SKM-1 treated with dmso at 0.1 percent for 144 hours (cell line): ENCODE measurements around the gene DRC7.

ENCODE experiments used
- DNase-seq: peaks from one replicate; lab custom pipeline; 2025; ENCODE audit not compliant: unreplicated experiment; lab: John Stamatoyannopoulos, UW

DRC7 gene

DNA sequence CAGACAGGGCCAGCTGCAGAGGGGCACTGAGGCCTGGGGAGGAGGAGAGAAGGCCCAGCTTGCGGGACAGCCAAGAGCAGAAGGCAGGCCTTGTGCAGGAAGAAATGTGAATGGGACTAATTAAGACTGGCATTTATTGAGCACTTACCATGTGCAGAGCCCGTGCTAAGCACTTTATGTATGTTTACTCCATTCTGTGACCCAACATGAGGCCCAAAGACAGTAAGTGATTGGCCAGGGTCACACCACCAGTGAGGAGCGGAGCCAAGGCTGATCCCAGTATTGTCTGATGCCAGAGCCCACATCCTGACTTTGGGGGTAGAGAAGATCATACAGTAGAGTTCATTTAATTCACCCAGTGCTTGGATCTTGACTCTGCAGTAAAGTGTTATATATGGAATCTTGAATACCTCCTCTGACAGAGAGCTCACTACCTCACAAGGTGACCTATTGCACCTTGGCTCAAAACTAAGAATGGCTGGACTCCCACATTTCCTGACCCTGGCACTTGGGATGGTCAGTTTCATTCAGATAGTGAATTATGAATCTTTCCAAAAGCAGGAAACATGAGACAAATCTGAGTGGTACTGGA lies 54.6 kb downstream of the DRC7 start:
- DNase-seq, result no peak

DNA sequence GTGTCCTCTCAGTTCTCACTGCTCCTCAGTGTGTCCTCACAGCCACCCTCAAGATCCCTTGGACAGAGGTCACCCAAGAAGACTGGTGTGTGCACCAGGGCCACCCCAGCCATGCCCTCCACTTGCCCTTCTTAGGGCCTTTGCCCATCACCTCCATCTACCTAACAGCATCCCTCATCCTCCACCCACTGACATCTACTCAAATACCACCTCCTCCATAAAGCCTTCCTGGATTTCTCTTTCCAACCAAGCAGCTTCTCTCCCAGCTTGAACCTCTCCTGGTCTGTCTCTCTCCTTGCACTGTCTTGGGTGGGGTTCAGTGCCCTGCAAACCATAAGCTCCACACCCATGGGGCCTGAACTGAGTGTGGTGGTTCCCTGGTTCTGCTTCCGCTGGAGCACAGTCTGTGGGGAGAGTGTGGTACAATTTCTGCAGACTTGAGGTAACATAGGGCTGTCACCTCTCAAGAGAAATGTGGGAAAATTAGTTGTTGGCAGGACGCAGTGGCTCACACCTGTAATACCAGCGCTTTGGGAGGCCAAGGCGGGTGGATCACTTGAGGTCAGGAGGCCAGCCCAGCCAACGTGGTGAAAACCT lies 55.3 kb downstream of the DRC7 start:
- no peak for DNase-seq

DNA sequence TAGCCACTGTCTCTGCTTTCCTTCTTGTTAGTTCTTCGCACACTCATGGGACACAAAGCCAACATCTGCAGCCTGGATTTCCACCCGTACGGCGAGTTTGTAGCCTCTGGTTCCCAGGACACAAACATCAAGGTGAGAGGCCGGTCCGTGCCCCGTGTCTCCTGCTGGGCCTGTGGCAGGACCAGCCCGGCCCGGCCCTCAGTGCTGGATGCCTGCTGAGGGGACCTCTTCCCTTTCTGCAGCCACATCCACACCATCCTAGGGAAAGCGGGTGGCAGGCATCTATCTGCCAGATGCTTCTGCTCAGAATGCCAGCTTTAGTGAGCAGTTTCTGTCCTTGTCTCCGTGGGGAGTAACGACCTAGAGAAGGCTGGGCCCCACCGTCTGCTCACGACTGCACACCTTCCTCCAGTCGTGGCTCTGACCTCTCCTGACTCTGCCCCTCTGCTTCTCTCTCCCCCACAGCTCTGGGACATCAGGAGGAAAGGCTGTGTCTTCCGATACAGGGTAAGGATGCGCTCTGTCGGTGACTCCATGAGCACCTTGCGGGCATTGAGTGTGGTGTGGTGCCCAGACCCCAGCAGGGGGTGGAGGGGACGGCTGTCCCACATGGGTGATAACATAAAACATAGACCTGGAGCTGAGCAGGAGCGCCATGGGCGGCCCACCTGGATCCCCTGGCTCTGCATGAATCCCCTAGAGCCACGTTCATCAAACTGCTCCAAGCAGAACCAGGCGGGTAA lies 56.4 kb downstream of the DRC7 start:
- DNase-seq, result no peak

DNA sequence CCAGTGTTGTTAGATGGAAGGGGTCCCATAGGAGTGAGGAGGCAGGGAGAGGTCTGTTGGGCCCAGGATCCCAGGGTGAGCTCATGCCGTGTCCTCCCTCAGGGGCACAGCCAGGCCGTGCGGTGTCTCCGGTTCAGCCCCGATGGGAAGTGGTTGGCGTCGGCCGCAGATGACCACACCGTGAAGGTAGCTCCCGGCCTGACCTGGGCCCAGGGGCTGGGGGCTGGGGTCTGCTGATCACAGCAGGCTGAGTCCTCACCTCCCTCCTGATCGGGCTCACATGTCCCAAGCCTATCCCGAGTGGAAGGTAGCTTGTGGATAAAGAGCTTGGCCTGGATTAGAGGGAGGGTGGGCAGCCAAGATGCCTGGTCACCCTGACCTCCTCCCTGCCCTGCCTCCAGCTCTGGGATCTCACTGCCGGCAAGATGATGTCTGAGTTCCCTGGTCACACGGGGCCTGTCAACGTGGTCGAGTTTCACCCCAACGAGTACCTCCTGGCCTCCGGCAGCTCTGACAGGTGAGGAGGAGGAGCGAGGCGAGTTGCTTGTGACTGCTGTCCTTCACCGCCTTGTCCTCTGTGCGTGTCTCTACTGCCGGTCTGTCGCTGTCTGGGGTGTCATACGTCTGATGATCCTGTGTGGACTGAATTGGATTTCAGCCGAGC lies 57.1 kb downstream of the DRC7 start:
- no peak for DNase-seq

DNA sequence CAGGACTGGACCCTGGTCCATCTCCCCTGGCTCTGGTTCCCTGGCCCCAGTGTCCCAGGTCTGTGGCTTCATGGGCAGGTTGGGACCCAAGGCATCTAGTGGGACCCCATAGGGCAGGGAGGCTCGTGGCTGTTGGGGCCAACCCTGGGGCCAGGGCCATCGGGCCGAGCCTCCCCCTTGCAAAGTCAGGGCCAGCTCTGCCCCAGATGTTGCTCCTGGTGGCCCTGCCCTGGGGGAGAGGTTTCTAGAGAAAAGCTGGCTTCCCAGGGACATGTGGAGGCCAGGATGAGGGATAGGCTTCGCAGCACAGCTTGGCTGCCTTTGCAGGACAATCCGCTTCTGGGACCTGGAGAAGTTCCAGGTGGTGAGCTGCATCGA lies 57.6 kb downstream of the DRC7 start:
- DNase-seq, result no peak

DNA sequence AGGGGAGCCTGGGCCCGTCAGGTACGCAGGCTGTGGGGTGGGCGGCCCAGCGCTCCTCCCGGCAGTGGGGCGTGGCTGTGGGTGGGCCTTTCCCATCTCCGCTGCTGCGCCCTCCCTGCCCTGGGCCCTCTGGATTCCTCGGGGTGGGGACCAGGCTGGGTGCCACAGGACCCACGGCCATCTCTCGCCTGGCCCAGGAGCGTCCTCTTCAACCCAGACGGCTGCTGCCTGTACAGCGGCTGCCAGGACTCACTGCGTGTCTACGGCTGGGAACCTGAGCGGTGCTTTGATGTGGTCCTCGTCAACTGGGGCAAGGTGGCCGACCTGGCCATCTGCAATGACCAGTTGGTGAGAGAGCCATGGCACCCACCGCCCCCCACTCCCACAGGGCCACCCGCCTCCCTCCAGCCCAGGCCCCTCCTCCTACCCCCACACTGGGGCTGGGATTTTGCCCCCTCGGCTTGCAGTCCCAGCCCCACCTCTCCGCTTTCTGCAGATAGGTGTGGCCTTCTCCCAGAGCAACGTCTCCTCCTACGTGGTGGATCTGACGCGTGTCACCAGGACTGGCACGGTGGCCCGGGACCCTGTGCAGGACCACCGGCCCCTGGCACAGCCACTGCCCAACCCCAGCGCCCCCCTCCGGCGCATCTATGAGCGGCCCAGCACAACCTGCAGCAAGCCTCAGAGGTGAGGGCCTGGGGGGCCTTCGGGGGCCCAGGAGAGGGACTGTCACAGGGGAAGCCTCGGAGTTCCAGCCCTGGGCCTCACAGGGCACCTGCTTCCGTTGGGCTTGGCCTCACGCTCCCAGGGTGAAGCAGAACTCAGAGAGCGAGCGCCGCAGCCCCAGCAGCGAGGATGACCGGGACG lies 58.2 kb downstream of the DRC7 start:
- DNase-seq, result no peak

DNA sequence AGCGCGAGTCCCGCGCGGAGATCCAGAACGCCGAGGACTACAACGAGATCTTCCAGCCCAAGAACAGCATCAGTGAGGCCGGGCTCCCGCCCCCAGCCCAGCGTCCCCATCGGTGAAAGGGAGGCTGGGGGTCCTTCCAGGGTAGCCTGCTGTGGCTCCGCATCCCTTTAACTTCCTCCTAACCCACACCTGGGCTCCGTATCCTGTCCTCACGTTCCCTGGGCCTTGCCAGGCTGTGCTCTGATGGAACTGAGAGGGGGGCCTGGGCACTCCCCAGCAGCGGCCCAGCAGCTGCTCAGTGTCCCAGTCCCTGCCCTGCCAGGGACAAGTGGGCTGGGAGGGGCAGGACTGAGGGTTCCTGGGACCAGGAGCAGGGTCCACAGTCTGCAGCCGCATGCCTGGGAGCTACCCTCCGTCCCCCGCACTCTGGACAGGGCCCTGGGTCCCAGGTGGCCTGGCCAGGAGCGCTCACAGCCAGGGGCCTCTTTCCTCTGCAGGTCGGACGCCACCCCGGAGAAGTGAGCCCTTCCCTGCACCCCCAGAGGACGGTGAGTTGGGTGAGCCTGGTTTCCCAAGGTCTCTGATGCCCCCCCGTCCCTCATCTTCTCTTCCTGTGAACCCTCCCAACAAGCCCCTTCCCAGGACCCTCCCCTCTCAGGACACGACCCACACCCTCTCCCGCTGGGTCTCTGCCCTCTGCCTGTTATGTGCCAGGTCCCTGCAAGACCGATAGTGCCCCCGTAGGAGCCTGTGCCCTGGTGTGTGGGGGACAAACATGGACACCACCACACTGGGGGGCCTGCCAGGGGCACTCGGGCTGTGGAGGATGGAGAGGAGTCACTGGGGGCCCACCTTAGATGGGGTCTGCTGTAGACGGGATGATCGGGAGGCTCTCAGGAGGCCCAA lies 59.1 kb downstream of the DRC7 start:
- DNase-seq, result no peak

DNA sequence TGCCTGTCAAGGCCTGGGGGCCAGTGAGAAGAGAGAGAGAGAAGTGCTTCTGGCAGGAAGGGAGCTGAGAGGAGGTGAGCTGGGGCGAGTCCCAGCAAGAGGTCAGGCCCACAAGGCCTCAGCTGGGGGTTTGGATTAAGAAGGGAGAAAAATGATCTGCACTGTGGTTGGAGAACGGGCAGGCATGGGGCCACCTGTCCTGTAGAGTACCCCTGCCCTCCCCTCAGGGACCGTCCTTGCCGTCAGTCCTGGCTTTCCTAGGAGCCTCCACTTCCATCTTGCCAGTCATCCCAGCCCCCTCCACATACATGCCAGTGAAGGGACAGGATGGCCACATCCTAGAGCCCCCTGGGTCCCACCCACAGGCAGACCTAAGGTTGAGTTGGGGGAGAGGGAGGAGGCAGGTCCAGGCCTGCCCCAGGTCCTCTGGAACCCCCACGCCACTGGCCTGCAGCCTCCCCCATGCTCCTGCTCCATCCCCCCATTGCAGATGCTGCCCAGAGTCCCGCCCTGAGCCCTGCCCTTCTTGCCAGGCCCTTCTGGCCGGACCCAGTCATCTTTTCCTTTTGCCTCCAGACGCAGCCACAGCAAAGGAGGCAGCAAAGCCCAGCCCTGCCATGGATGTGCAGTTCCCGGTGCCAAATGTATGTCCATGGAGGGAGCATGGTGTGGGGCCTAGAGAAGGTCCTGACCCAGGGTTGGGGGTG lies 59.9 kb downstream of the DRC7 start:
- no peak for DNase-seq

DNA sequence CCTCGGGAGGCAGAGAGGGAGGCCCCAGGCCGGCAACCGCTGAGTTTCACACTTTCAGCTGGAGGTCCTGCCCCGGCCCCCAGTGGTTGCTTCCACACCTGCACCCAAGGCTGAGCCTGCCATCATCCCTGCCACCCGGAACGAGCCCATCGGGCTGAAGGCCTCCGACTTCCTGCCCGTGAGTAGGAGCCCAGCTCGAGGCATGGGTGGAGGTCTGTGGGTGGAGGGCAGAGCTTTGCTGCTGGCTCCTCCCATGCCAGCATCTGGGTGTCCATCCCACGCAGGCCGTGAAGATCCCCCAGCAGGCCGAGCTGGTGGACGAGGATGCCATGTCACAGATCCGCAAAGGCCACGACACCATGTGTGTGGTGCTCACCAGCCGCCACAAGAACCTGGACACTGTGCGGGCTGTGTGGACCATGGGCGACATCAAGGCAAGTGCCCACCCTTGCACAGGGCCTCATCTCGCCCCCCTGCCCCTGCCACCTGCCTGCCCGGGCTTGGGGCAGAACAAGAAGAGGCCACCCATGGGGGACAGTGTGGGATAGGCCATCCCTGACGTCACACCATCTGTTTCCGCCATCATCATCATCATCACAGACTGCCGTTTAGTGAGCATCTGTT lies 60.6 kb downstream of the DRC7 start:
- DNase-seq, result no peak

DNA sequence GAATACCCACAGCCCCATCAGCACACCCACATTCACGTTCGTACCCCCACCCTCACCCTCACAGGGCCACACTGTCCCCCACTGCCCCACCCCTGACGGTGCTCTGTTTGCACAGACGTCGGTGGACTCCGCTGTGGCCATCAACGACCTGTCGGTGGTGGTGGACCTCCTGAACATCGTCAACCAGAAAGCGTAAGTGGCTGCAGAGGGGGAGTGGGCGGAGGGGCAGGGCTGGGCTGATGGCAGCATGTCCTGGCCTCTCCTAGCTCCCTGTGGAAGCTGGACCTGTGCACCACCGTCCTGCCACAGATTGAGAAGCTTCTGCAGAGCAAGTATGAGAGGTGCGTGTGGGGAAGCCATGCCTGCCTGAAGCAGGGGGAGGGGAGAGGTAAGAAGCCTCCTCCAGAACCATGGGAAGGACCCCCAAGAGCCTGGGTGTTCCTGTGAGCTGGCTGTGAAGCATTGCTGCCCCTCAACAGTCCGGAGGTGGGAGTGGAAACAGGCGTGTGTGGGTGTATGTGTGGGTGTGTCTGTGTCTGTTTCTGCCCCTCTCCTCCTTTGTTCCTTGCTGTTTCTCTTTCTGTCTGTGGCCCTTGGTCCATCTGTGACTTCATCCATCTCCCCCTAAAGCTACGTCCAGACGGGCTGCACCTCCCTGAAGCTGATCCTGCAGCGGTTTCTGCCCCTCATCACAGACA lies 61.3 kb downstream of the DRC7 start:
- DNase-seq, result no peak

DNA sequence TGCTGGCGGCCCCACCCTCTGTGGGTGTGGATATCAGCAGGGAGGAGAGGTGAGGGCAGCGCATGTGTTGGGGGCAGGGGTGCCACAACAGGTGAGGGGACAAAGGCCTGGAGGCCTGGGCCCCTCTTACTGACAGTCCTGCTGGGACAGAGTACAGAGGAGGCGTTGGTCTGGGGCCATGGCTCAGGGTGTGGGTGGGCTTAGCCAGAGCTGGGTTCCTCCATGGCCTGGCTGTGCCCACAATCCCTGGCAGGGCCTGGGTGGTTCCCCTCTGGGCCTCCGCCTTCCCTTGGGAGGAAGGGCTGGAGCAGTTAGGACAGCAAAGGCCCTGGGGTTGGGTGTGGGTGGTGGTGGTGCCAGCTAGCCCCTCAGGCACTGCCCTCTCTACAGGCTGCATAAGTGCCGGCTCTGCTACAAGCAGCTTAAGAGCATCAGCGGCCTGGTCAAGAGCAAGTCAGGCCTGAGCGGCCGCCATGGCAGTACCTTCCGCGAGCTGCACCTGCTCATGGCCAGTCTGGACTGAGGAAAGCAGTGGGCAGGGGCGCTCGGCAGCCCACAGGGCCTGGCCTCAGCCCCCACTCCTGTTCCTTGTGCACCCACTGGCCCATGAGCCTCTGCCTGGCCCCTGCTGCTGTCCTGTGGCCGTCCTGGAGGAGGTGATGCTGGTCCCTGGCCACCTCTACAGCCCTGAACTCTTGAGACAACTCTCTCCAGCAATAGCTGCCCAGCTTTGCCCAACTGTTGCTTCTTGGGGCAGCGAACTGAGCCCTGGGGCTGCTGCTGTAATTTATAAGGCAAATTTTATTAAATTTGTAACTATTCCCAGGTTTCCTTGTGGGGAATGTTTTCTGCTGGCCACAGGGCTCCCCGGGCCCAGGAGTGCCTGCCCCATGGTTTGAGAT lies 62.1 kb downstream of the DRC7 start:
- DNase-seq, result no peak

DNA sequence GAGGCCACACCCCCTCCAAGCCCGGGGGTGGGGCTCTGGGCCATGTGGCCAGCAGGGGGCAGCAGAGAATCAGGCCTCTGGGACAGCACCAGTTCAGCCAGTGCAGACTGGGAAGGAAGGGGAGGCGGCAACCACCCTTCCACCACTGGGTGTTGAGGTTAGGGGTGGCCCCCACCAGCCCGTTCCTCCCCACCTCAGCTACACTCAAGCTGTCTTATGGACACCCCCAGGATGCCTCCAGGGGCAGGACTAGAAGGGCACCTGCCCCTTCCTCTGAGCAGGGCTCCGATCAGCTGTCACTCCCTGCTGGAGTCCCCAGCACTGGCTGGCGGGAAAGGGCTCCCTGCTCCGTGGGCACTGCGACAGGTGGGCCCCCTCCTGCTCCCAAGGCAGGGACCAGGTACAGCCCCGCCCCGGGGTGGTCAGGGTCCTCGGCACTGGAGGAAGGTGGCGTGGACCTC lies 62.8 kb downstream of the DRC7 start:
- DNase-seq, result peak; percentile 70

DNA sequence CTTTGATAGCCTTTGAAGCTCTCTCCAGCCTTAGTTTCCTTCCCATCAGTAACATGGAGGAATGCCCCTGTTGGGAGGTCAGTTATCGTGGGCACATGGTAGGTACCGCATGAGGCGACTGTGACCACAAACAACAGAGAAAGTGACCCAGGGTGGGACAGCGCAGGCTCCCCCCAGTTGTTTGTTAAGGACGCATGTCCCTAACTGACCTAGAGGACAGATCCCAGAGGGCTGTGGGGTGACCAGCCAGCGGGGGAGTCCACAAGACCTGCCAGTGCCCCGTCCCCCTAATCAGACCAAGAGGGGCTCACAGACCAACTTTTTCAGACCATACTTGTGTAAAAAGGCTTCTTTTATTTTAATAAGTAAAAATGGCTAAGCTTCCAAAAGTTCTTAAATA lies 63.3 kb downstream of the DRC7 start:
- DNase-seq, result no peak

DNA sequence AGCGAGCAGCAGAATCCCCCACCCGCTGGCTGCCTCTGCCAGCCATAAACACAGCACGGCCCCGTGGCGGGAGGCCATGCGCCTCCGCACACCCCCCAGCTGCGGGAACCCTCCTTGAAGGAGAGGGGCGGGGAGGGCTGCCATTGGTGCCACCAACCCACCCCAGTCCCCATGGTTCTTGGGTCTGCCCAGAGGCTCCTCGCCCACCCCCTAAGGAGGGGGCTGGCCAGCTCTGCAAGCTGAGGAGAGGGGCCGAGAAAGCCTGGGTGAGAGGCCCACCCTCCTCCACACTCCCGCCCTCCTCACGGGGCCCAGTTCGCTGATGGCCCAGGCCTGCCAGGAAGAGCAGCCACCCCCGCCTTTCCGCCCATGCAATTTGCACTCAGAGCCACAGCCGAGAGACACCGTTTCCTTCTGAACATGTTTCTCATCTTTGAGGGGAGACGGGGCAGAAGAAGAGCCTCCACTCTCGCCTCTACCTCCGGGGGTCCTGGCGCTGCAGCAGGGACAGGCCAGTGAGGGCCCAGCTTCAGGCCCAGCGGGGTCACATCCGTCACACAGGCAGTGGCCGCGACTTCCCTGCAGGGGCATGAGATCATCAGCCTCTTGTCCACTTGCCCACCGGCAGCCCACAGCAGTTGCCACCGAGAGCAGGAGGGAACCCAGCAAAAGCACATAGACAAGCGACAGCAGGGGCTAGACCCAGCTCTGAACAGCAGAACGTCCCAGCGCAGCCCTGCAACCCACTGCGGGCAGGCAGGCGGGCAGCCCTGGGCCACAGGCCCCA lies 63.9 kb downstream of the DRC7 start:
- no peak for DNase-seq

DNA sequence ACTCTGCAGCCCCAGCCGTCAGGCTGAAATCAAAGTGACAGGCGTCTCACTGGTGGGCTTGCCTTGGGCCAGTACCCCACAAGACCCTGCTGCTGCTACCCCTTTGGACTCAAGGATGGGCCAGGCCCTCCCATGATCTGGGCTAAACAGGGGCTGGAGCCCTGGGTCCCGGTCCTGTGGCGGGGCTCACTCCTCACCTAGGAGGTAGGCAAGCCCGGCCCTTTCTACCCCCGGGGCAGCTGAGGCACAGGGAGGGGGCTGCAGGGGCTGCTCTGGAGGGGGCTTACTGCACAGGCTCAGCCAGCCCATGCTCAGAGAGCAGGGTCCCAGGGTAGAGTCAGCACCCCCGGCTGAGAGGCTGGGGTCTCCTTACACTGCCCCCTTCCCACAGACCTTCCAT lies 64.5 kb downstream of the DRC7 start:
- no peak for DNase-seq

DNA sequence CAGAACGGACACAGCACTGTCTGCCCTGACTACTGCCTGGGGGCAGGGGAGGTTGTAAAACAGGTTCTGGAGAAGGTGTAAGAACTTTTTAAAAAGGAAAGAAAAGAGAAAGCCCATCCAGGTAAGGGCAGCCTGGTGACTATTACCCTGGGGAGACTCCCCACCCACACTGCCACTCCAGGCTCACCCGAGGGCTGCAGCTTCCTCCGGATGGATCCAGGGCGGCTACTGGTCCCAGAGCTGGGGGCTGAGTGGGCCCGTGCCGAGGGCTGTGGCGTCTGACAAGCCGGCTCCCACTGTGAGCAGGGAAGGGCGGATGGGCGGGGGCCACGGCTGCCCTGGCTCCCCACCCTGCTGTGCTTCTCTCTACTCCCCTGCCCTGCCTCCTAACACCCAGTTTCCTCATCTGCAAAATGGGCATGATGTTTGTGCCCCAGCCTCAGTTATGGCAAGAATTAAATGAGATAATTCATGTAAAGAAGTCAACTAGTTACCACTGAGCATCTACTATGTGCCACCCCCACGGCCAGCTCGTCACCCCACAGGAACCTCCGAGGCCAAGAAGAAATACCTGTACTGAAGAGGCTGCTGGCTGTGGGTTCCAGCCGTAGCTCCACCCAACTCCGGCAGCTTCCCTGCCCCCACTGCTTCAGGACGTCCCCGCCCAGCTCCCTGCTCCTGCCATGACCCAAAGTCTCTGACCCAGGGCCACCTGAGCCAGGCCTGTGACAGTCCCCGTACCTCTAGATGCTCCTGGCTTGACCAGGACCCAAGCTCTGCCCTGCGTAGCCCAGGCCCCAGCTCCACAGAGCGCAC lies 65.1 kb downstream of the DRC7 start:
- DNase-seq, result no peak
